ENCODE results near the gene TBL1X. TPM values are rescaled to one million over a fixed set of nuclear protein-coding genes. Genes with fewer than 3 reads are reported as not detected.

The TBL1X gene
- total and polyA plus RNA-seq, 2 experiments from 2014 or later, result 8.7 to 26.9 TPM

DNA sequence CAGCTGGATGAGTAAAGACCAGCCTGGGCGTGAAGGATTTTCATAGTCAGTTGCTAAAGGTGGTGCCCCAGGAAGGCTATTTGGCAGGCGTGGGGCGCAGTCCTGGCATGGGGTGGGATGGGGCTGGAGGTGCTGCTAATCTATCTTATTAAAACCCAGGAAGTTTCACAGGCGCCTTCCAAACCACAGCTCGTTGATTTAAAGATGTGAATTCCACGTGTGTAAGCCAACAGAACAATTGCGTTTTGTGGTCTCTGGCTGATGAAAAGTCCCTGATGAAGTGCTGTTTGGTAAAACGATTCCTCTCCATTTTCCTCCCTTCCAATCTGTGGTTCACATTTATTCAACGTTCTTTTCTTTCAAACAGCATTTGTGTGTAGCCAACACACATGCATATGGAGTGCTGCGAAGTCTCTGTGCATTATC, 105.0 kb downstream of the TBL1X start (continued):
- TF ChIP-seq ZNF114 (CRISPR knock-in tag; IDR thresholded peaks at IDR 0.05), result no peak
- no peak for TF ChIP-seq ETS1 (IDR thresholded peaks at IDR 0.05)
- TF ChIP-seq POLR2AphosphoS5 (IDR thresholded peaks at IDR 0.05; ENCODE audit: low read depth), result no peak
- no peak for TF ChIP-seq ZNF331 (CRISPR knock-in tag; IDR thresholded peaks at IDR 0.05; ENCODE audit: low read depth)
- TF ChIP-seq STAT1 (IDR thresholded peaks at IDR 0.05; ENCODE audit: unreplicated experiment), result no peak

DNA sequence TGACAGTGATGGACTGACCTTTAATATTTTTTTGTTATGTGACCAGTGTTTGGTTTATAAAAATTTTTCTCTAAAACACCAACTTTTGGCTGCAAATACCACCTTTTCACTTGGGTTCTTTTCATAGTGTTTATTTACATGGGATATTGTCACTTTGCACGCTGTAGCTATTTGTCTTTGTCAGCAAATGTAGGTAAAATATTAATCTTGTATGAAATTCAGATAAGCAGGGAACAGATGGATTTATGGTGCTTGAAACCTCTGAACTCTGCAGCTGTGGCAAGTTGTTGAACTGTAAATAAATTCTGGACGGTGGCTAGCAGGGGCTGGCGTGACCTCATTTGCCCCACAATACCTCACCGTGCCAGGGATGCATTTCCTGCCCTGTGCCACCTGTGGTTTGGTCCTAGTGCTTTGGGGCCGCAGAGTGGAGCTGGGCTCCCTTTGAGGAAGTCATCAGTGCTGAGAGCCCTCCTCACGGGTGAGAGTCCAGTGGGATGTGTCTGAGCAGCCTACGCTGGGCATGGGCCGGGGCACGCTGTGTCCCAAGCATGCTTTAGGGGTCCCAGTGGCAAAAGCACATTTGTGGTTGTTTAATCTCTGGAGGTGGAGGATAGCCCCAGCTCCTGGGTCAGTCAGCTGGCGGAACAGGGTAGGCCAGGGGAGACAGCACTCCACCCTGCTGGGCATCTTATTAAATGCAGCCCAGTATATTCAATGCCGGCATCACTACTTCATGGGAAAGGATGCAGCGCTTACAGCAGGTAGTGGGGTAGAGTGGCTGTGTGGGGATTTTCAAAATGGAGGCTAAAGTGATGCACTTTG, 108.6 kb downstream of the TBL1X start:
- no peak for TF ChIP-seq CTCF (conservative IDR thresholded peaks at IDR 0.05; ENCODE audit: low read depth in 2 of 2)
- no peak for TF ChIP-seq EZH2phosphoT487 (IDR thresholded peaks at IDR 0.05; ENCODE audit: unreplicated experiment)
- TF ChIP-seq, protein P1, sequence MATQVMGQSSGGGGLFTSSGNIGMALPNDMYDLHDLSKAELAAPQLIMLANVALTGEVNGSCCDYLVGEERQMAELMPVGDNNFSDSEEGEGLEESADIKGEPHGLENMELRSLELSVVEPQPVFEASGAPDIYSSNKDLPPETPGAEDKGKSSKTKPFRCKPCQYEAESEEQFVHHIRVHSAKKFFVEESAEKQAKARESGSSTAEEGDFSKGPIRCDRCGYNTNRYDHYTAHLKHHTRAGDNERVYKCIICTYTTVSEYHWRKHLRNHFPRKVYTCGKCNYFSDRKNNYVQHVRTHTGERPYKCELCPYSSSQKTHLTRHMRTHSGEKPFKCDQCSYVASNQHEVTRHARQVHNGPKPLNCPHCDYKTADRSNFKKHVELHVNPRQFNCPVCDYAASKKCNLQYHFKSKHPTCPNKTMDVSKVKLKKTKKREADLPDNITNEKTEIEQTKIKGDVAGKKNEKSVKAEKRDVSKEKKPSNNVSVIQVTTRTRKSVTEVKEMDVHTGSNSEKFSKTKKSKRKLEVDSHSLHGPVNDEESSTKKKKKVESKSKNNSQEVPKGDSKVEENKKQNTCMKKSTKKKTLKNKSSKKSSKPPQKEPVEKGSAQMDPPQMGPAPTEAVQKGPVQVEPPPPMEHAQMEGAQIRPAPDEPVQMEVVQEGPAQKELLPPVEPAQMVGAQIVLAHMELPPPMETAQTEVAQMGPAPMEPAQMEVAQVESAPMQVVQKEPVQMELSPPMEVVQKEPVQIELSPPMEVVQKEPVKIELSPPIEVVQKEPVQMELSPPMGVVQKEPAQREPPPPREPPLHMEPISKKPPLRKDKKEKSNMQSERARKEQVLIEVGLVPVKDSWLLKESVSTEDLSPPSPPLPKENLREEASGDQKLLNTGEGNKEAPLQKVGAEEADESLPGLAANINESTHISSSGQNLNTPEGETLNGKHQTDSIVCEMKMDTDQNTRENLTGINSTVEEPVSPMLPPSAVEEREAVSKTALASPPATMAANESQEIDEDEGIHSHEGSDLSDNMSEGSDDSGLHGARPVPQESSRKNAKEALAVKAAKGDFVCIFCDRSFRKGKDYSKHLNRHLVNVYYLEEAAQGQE (IDR thresholded peaks at IDR 0.05; ENCODE audit: unreplicated experiment), result no peak
- TF ChIP-seq, protein P2, sequence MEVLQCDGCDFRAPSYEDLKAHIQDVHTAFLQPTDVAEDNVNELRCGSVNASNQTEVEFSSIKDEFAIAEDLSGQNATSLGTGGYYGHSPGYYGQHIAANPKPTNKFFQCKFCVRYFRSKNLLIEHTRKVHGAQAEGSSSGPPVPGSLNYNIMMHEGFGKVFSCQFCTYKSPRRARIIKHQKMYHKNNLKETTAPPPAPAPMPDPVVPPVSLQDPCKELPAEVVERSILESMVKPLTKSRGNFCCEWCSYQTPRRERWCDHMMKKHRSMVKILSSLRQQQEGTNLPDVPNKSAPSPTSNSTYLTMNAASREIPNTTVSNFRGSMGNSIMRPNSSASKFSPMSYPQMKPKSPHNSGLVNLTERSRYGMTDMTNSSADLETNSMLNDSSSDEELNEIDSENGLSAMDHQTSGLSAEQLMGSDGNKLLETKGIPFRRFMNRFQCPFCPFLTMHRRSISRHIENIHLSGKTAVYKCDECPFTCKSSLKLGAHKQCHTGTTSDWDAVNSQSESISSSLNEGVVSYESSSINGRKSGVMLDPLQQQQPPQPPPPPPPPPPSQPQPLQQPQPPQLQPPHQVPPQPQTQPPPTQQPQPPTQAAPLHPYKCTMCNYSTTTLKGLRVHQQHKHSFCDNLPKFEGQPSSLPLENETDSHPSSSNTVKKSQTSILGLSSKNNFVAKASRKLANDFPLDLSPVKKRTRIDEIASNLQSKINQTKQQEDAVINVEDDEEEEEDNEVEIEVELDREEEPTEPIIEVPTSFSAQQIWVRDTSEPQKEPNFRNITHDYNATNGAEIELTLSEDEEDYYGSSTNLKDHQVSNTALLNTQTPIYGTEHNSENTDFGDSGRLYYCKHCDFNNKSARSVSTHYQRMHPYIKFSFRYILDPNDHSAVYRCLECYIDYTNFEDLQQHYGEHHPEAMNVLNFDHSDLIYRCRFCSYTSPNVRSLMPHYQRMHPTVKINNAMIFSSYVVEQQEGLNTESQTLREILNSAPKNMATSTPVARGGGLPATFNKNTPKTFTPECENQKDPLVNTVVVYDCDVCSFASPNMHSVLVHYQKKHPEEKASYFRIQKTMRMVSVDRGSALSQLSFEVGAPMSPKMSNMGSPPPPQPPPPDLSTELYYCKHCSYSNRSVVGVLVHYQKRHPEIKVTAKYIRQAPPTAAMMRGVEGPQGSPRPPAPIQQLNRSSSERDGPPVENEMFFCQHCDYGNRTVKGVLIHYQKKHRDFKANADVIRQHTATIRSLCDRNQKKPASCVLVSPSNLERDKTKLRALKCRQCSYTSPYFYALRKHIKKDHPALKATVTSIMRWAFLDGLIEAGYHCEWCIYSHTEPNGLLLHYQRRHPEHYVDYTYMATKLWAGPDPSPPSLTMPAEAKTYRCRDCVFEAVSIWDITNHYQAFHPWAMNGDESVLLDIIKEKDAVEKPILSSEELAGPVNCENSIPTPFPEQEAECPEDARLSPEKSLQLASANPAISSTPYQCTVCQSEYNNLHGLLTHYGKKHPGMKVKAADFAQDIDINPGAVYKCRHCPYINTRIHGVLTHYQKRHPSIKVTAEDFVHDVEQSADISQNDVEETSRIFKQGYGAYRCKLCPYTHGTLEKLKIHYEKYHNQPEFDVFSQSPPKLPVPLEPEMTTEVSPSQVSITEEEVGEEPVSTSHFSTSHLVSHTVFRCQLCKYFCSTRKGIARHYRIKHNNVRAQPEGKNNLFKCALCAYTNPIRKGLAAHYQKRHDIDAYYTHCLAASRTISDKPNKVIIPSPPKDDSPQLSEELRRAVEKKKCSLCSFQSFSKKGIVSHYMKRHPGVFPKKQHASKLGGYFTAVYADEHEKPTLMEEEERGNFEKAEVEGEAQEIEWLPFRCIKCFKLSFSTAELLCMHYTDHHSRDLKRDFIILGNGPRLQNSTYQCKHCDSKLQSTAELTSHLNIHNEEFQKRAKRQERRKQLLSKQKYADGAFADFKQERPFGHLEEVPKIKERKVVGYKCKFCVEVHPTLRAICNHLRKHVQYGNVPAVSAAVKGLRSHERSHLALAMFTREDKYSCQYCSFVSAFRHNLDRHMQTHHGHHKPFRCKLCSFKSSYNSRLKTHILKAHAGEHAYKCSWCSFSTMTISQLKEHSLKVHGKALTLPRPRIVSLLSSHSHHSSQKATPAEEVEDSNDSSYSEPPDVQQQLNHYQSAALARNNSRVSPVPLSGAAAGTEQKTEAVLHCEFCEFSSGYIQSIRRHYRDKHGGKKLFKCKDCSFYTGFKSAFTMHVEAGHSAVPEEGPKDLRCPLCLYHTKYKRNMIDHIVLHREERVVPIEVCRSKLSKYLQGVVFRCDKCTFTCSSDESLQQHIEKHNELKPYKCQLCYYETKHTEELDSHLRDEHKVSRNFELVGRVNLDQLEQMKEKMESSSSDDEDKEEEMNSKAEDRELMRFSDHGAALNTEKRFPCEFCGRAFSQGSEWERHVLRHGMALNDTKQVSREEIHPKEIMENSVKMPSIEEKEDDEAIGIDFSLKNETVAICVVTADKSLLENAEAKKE (CRISPR knock-in tag; IDR thresholded peaks at IDR 0.05), result no peak
- TF ChIP-seq ZNF114 (CRISPR knock-in tag; IDR thresholded peaks at IDR 0.05), result no peak
- TF ChIP-seq JUNB (IDR thresholded peaks at IDR 0.05; ENCODE audit: unreplicated experiment), result no peak
- Histone ChIP-seq H3K27me3 (ENCODE audit: insufficient read depth) (no peaks in the 10 kb centered on the region), H3K79me2 (replicated peaks; ENCODE audit: insufficient read depth) (peaks cover 14% of the 10 kb centered on the region), H3K4me1 (ENCODE audit: insufficient read depth) (peaks cover 30% of the 10 kb centered on the region), H4K20me1 (replicated peaks; ENCODE audit: insufficient read depth) (no peaks in the 10 kb centered on the region), H3K4me2 (peak overlapping the region; percentile 77), H3K4me3 (peak overlapping the region; percentile 38), H3K36me3 (ENCODE audit: insufficient read depth) (no peaks in the 10 kb centered on the region), H3K9me2 (ENCODE audit: insufficient read depth) (no peaks in the 10 kb centered on the region), H3K27ac (ENCODE audit: low read depth) (peak overlapping the region; percentile 29), H2AFZ (no peak overlapping the region), H3F3A (replicated peaks; ENCODE audit: low read depth) (no peaks in the 10 kb centered on the region)
- Mint-ChIP-seq H3K4me1 (peaks cover 42% of the 10 kb centered on the region), H3K36me3 (ENCODE audit: low read depth) (no peaks in the 10 kb centered on the region), H3K27me3 (ENCODE audit: insufficient read depth, low read depth, poor library complexity) (peaks cover 2% of the 10 kb centered on the region), H3K9me3 (no peaks in the 10 kb centered on the region), H3K4me3 (peak overlapping the region; percentile 23; the same call in 2 of the 3 replicates), H3K27ac (no peak overlapping the region; the same call in 1 of the 2 replicates)
- ATAC-seq, result peak; percentile 83
- DNase-seq (ENCODE audit: low spot score), result peak; percentile 38

Data from GM23338 (cell line).